Fibroblast of villous mesenchyme (primary cell): ENCODE results near the gene CFAP61. TPM values are rescaled to one million over a fixed set of nuclear protein-coding genes. Genes with fewer than 3 reads are reported as not detected.

Experiments
- DNase-seq: peaks from one replicate; pipeline ENCODE4 v3.0.0-alpha.2; 2010; ENCODE audit warnings: low read depth
- H3K4me3 ChIP-seq: 2 replicates; pipeline ENCODE4 v1.5.1; 2011; ENCODE audit warnings: low read depth, mild to moderate bottlenecking, low read length
- total RNA-seq: library from RNA; depleted of rRNA; stranded (reverse); fragments of >200 nt; gene quantifications from 2 replicates; pipeline ENCODE4 v1.2.3, GENCODE V29; 2012
- TF ChIP-seq, protein P1 (sequence below): IDR thresholded peaks from 2 replicates; pipeline ENCODE4 v1.5.1; 2012; ENCODE audit warnings: low read depth, mild to moderate bottlenecking, low read length; ENCODE audit not compliant: insufficient read depth

Gene CFAP61
- total RNA-seq, 1 donor: 0.43 TPM

- DNase-seq: no peak
- TF ChIP-seq, protein P1, sequence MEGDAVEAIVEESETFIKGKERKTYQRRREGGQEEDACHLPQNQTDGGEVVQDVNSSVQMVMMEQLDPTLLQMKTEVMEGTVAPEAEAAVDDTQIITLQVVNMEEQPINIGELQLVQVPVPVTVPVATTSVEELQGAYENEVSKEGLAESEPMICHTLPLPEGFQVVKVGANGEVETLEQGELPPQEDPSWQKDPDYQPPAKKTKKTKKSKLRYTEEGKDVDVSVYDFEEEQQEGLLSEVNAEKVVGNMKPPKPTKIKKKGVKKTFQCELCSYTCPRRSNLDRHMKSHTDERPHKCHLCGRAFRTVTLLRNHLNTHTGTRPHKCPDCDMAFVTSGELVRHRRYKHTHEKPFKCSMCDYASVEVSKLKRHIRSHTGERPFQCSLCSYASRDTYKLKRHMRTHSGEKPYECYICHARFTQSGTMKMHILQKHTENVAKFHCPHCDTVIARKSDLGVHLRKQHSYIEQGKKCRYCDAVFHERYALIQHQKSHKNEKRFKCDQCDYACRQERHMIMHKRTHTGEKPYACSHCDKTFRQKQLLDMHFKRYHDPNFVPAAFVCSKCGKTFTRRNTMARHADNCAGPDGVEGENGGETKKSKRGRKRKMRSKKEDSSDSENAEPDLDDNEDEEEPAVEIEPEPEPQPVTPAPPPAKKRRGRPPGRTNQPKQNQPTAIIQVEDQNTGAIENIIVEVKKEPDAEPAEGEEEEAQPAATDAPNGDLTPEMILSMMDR: no peak
- H3K4me3 ChIP-seq: no peak overlapping the region
Observed at GRCh38 chr20:20205141-20205861, 153.0 kb downstream of the CFAP61 start.

DNA sequence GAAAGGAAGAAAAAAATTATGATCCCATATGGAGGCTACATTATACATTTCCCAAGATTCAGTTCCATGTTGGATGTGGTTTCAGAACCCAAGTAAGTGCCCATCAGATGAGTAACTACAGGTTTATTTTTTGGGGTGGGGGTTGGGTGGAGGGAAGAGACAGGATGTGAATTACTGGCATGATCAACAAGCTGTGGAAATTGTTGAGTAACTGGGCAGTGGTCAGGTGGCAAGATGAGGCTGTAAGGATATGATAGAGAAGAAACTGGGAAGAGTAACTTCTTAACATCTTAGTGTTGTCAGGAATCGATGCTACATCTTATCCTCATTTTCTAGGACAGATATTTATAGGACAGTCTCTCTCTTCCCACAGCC lies 153.5 kb downstream of the CFAP61 start:
- TF ChIP-seq, protein P1: no peak
- H3K4me3 ChIP-seq: no peak overlapping the region
- no peak for DNase-seq

- no peak overlapping the region for H3K4me3 ChIP-seq
- DNase-seq: no peak
- TF ChIP-seq, protein P1: no peak
Observed at GRCh38 chr20:20206788-20207187, 154.5 kb downstream of the CFAP61 start.

- no peak for DNase-seq
- TF ChIP-seq, protein P1: no peak
- no peak overlapping the region for H3K4me3 ChIP-seq
Observed at GRCh38 chr20:20207291-20207690, 155.0 kb downstream of the CFAP61 start.

GRCh38 chr20:20207872-20208271 lies 155.5 kb downstream of the CFAP61 start:
- DNase-seq: no peak
- H3K4me3 ChIP-seq: no peak overlapping the region
- TF ChIP-seq, protein P1: no peak

GRCh38 chr20:20209684-20210083 lies 157.4 kb downstream of the CFAP61 start:
- H3K4me3 ChIP-seq: no peak overlapping the region
- no peak for DNase-seq
- TF ChIP-seq, protein P1: no peak

DNA sequence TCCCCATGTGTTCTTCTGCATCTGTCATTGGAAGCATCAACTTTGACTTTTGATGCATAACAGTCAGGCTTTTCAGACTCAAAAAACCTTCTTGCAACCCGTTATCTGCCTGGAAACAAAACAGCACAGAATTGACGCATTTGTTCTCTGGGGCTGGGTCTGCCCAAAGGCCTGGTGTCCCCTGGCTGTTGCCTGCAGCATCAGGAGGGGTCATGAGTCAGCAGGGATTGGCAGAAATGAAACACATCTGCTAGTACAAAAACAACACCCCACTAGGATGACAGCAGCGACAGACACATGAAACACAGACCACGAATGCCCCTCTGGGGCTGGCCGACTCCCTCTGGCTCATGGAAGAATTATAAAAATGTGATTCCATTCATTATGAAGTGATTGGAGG lies 158.0 kb downstream of the CFAP61 start:
- TF ChIP-seq, protein P1: no peak
- H3K4me3 ChIP-seq: no peak overlapping the region
- no peak for DNase-seq
